ENCODE measurements around the gene AMIGO2.
"Not testable (repeated sequence)": the region's sequence is repeated elsewhere in the genome, so short reads cannot be mapped to it uniquely, and the experiment has no call there.

AMIGO2 gene

GRCh38 chr12:47066278-47067025 lies 13.3 kb downstream of the AMIGO2 start:
- H3K36me3 ChIP-seq: no peaks in the 10 kb centered on the region
- no peaks in the 10 kb centered on the region for H3K4me1 ChIP-seq (ENCODE audit: control insufficient read depth in 1 of 2, insufficient read depth in 1 of 2, low read depth in 1 of 2, low read length in 1 of 2)
- H3K27ac ChIP-seq: no peak overlapping the region
- no peak for TF ChIP-seq CTCF (IDR thresholded peaks at IDR 0.05)
- no peaks in the 10 kb centered on the region for H3K9me3 ChIP-seq
- H3K27me3 ChIP-seq: no peaks in the 10 kb centered on the region
- no peak overlapping the region for H3K4me3 ChIP-seq (ENCODE audit: low read depth in 1 of 2, low read length in 1 of 2)

GRCh38 chr12:47065546-47065945 lies 14.2 kb downstream of the AMIGO2 start:
- Histone ChIP-seq H3K27me3 (no peaks in the 10 kb centered on the region), H3K36me3 (no peaks in the 10 kb centered on the region), H3K4me3 (ENCODE audit: low read depth in 1 of 2, low read length in 1 of 2) (no peak overlapping the region), H3K9me3 (no peaks in the 10 kb centered on the region), H3K27ac (no peak overlapping the region), H3K4me1 (ENCODE audit: control insufficient read depth in 1 of 2, insufficient read depth in 1 of 2, low read depth in 1 of 2, low read length in 1 of 2) (no peaks in the 10 kb centered on the region)
- no peak for TF ChIP-seq CTCF (IDR thresholded peaks at IDR 0.05)

- H3K36me3 ChIP-seq; H3K4me3 ChIP-seq (ENCODE audit: low read depth in 1 of 2, low read length in 1 of 2); H3K27me3 ChIP-seq; H3K27ac ChIP-seq; H3K9me3 ChIP-seq: not testable (repeated sequence)
- peaks cover 9 to 31% of the 10 kb centered on the region in 2 experiments for H3K4me1 ChIP-seq (ENCODE audit: control insufficient read depth in 1 of 2, insufficient read depth in 1 of 2, low read depth in 1 of 2, low read length in 1 of 2)
Measured at GRCh38 chr12:47058640-47059039, 21.1 kb downstream of the AMIGO2 start.

- not testable (repeated sequence) for H3K4me3 ChIP-seq (ENCODE audit: low read depth in 1 of 2, low read length in 1 of 2); H3K9me3 ChIP-seq; H3K36me3 ChIP-seq; H3K27me3 ChIP-seq; H3K27ac ChIP-seq
- H3K4me1 ChIP-seq (ENCODE audit: control insufficient read depth in 1 of 2, insufficient read depth in 1 of 2, low read depth in 1 of 2, low read length in 1 of 2): peaks cover 9 to 31% of the 10 kb centered on the region in 2 experiments
Measured at GRCh38 chr12:47056944-47057343, 22.8 kb downstream of the AMIGO2 start.

GRCh38 chr12:47055856-47056255 lies 23.9 kb downstream of the AMIGO2 start:
- Histone ChIP-seq H3K27ac (peak overlapping the region; percentile 47), H3K4me1 (ENCODE audit: control insufficient read depth in 1 of 2, insufficient read depth in 1 of 2, low read depth in 1 of 2, low read length in 1 of 2) (peaks cover 9 to 31% of the 10 kb centered on the region in 2 experiments)
- not testable (repeated sequence) for H3K36me3 ChIP-seq; H3K4me3 ChIP-seq (ENCODE audit: low read depth in 1 of 2, low read length in 1 of 2); H3K27me3 ChIP-seq; H3K9me3 ChIP-seq

- Histone ChIP-seq H3K4me1 (ENCODE audit: control insufficient read depth in 1 of 2, insufficient read depth in 1 of 2, low read depth in 1 of 2, low read length in 1 of 2) (peaks cover 9 to 31% of the 10 kb centered on the region in 2 experiments), H3K4me3 (ENCODE audit: low read depth in 1 of 2, low read length in 1 of 2) (no peak overlapping the region), H3K36me3 (no peaks in the 10 kb centered on the region), H3K9me3 (no peaks in the 10 kb centered on the region), H3K27me3 (no peaks in the 10 kb centered on the region), H3K27ac (peak overlapping the region; percentile 26)
- no peak for TF ChIP-seq CTCF (IDR thresholded peaks at IDR 0.05)
Measured at GRCh38 chr12:47054659-47055058, 25.1 kb downstream of the AMIGO2 start.

GRCh38 chr12:47053961-47054360 lies 25.8 kb downstream of the AMIGO2 start:
- no peak overlapping the region for H3K27ac ChIP-seq
- no peaks in the 10 kb centered on the region for H3K27me3 ChIP-seq
- H3K4me3 ChIP-seq (ENCODE audit: low read depth in 1 of 2, low read length in 1 of 2): no peak overlapping the region
- H3K36me3 ChIP-seq: no peaks in the 10 kb centered on the region
- H3K4me1 ChIP-seq (ENCODE audit: control insufficient read depth in 1 of 2, insufficient read depth in 1 of 2, low read depth in 1 of 2, low read length in 1 of 2): peaks cover 9 to 31% of the 10 kb centered on the region in 2 experiments
- no peaks in the 10 kb centered on the region for H3K9me3 ChIP-seq
- TF ChIP-seq CTCF (IDR thresholded peaks at IDR 0.05): no peak

All from neutrophil (primary cell).